ENCODE measurements around the gene ABCA6. TPM values are rescaled to one million over a fixed set of nuclear protein-coding genes. Genes with fewer than 3 reads are reported as not detected.

Gene ABCA6
- total and polyA plus RNA-seq, 9 of the 15 experiments (the other 6 are each of a cell fraction or from before 2014, with no cell fraction given): 0.06 to 0.73 (median 0.15) TPM

DNA sequence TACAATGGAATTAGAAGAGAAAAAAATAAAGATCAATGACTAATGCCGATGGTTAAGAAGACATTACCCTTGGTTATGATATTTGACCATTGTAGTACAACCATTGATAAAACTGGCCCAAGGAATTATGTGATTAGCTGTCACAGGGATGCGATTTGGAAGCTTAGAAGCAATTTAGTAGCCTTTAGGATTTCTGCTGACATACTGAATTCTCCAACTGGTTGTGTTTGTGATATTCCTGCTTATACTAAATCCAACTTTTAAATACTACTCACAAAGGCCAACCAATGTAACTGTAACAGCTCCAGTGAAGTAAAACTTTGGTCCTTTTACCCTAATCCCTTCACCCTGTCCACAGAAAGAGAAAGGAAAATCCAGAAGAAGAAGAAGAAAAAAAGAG lies 31.4 kb upstream of the ABCA6 start:
- DNase-seq (ENCODE audit: extremely low read depth in 1 of 4, low spot score in 3 of 4) (no peak), ATAC-seq (no peak), FAIRE-seq (no peak)
- Histone ChIP-seq H3K4me3 (no peak overlapping the region), H2AFZ (ENCODE audit: low read depth, low read length) (peak overlapping the region; percentile 53), H3K36me3 (ENCODE audit: control insufficient read depth, insufficient read depth, low read length) (no peaks in the 10 kb centered on the region), H3K79me2 (ENCODE audit: control insufficient read depth, insufficient read depth, low read length) (no peaks in the 10 kb centered on the region), H3K27me3 (ENCODE audit: control insufficient read depth in 2 of 2, insufficient read depth in 2 of 2, low read length in 2 of 2) (no peaks in the 10 kb centered on the region), H3K9ac (ENCODE audit: insufficient read depth in 1 of 2, low read depth in 2 of 2, low read length in 2 of 2) (no peak overlapping the region), H4K20me1 (replicated peaks; ENCODE audit: control insufficient read depth, insufficient read depth, low read length) (no peaks in the 10 kb centered on the region), H3K4me1 (replicated peaks in 1 of 2; ENCODE audit: control insufficient read depth in 2 of 2, insufficient read depth in 2 of 2, low read length in 2 of 2) (peaks cover 0 to 23% of the 10 kb centered on the region in 2 experiments; a peak in 3 of 5 replicates), H3K27ac (ENCODE audit: extremely low read depth, low read depth, low read length) (no peak overlapping the region), H3K4me2 (ENCODE audit: insufficient read depth, low read length) (no peak overlapping the region), H3K9me3 (replicated peaks; ENCODE audit: control insufficient read depth, insufficient read depth, low read depth, low read length) (0 out of 2 replicates have a peak, but pooled peaks cover 4% of the 10 kb centered on the region), H3K9me1 (ENCODE audit: control insufficient read depth, insufficient read depth, low read length) (no peaks in the 10 kb centered on the region)
- in situ Hi-C loops (cut with MboI): no loop called here
- ChIA-PET POLR2A (interaction anchor here (1.3 kb wide), 1 partner anchor 11 kb away, joined by 3 read pairs; no protein-coding TSS in a partner anchor), CTCF (ENCODE audit: low intra/inter-chr PET ratio) (no interaction called here)
- TF ChIP-seq ZNF316 (IDR thresholded peaks at IDR 0.05) (peak; percentile 77), MAFK (IDR thresholded peaks at IDR 0.05; ENCODE audit: low read length) (0 out of 2 replicates have a peak, but pooled peaks have one; percentile 8), MAFF (IDR thresholded peaks at IDR 0.05; ENCODE audit: low read length) (0 out of 2 replicates have a peak, but pooled peaks have one; percentile 21), C11orf30 (IDR thresholded peaks at IDR 0.05; ENCODE audit: low read depth) (peak; percentile 69), EWSR1 (IDR thresholded peaks at IDR 0.05; ENCODE audit: borderline replicate concordance, low read depth, partially characterized antibody) (no peak), MAFG (tag; conservative IDR thresholded peaks at IDR 0.05) (peak; percentile 48; the same call in 1 of the 2 replicates)
- BruUV-seq (replicated peaks): no TSS peak
- WGBS (ENCODE audit: insufficient coverage, low coverage, missing lambda C conversion rate): 50% methylated on average over 2 of the region's 2 CpGs
- intact Hi-C loops (cut with micrococcal nuclease): no loop called here

DNA sequence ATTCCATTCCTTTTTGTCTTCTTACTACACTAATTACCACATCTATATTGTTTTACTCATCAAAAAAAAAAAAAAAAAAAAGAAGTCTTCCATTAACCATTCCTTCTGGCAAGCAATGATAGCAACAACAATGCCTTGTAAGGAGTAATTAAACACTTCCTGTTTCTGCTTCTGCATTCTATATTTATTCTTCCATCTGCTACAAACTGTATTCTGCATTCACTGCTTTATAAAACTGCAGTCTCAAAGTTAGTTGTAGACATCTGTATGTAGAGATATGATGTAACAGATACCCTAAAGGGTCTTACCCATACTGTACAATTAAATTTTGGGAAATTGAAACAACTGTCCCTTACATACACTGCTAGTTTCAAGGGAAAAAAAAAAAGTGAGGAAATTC lies 28.7 kb upstream of the ABCA6 start:
- Histone ChIP-seq H3K9me1 (ENCODE audit: control insufficient read depth, insufficient read depth, low read length) (no peaks in the 10 kb centered on the region), H2AFZ (ENCODE audit: low read depth, low read length) (peak overlapping the region; percentile 67), H3K27me3 (ENCODE audit: control insufficient read depth in 2 of 2, insufficient read depth in 2 of 2, low read length in 2 of 2) (no peaks in the 10 kb centered on the region), H3K27ac (ENCODE audit: extremely low read depth, low read depth, low read length) (peak overlapping the region; percentile 54; the same call in 1 of the 3 replicates), H3K4me3 (no peak overlapping the region), H3K36me3 (ENCODE audit: control insufficient read depth, insufficient read depth, low read length) (no peaks in the 10 kb centered on the region), H3K9me3 (replicated peaks; ENCODE audit: control insufficient read depth, insufficient read depth, low read depth, low read length) (0 out of 2 replicates have a peak, but pooled peaks cover 4% of the 10 kb centered on the region), H3K4me1 (replicated peaks in 1 of 2; ENCODE audit: control insufficient read depth in 2 of 2, insufficient read depth in 2 of 2, low read length in 2 of 2) (peaks cover 0 to 14% of the 10 kb centered on the region in 2 experiments; a peak in 3 of 5 replicates), H4K20me1 (replicated peaks; ENCODE audit: control insufficient read depth, insufficient read depth, low read length) (no peaks in the 10 kb centered on the region), H3K79me2 (ENCODE audit: control insufficient read depth, insufficient read depth, low read length) (no peaks in the 10 kb centered on the region), H3K9ac (ENCODE audit: insufficient read depth in 1 of 2, low read depth in 2 of 2, low read length in 2 of 2) (peak overlapping the region in 1 of 2 experiments; percentile 2; a peak in 1 of 4 replicates), H3K4me2 (ENCODE audit: insufficient read depth, low read length) (peak overlapping the region; percentile 2; the same call in 1 of the 2 replicates)
- no TSS peak for BruUV-seq (replicated peaks)
- ChIA-PET POLR2A (no interaction called here), CTCF (ENCODE audit: low intra/inter-chr PET ratio) (interaction anchor here (0.6 kb wide), 1 partner anchor 63 kb away, joined by 3 read pairs; no protein-coding TSS in a partner anchor)
- FAIRE-seq (no peak), ATAC-seq (peak; percentile 58), DNase-seq (ENCODE audit: extremely low read depth in 1 of 4, low spot score in 3 of 4) (peak in 2 of 4 experiments; percentile 9 to 18)
- intact Hi-C loops (cut with micrococcal nuclease): no loop called here
- in situ Hi-C loops (cut with MboI): no loop called here
- TF ChIP-seq, protein P1, sequence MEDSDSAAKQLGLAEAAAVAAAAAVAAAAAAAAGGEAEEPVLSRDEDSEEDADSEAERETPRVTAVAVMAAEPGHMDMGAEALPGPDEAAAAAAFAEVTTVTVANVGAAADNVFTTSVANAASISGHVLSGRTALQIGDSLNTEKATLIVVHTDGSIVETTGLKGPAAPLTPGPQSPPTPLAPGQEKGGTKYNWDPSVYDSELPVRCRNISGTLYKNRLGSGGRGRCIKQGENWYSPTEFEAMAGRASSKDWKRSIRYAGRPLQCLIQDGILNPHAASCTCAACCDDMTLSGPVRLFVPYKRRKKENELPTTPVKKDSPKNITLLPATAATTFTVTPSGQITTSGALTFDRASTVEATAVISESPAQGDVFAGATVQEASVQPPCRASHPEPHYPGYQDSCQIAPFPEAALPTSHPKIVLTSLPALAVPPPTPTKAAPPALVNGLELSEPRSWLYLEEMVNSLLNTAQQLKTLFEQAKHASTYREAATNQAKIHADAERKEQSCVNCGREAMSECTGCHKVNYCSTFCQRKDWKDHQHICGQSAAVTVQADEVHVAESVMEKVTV (CRISPR knock-in tag; IDR thresholded peaks at IDR 0.05): no peak
- TF ChIP-seq, protein P2, sequence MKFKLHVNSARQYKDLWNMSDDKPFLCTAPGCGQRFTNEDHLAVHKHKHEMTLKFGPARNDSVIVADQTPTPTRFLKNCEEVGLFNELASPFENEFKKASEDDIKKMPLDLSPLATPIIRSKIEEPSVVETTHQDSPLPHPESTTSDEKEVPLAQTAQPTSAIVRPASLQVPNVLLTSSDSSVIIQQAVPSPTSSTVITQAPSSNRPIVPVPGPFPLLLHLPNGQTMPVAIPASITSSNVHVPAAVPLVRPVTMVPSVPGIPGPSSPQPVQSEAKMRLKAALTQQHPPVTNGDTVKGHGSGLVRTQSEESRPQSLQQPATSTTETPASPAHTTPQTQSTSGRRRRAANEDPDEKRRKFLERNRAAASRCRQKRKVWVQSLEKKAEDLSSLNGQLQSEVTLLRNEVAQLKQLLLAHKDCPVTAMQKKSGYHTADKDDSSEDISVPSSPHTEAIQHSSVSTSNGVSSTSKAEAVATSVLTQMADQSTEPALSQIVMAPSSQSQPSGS (CRISPR knock-in tag; IDR thresholded peaks at IDR 0.05): no peak
- peak; percentile 20; the same call in 1 of the 2 replicates for TF ChIP-seq EP300 (IDR thresholded peaks at IDR 0.05; ENCODE audit: low read length)
- TF ChIP-seq SRSF3 (IDR thresholded peaks at IDR 0.05; ENCODE audit: insufficient read depth, low read length): no peak
- TF ChIP-seq, protein P3, sequence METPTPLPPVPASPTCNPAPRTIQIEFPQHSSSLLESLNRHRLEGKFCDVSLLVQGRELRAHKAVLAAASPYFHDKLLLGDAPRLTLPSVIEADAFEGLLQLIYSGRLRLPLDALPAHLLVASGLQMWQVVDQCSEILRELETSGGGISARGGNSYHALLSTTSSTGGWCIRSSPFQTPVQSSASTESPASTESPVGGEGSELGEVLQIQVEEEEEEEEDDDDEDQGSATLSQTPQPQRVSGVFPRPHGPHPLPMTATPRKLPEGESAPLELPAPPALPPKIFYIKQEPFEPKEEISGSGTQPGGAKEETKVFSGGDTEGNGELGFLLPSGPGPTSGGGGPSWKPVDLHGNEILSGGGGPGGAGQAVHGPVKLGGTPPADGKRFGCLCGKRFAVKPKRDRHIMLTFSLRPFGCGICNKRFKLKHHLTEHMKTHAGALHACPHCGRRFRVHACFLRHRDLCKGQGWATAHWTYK (CRISPR knock-in tag; IDR thresholded peaks at IDR 0.05): no peak
- TF ChIP-seq ZNF384 (IDR thresholded peaks at IDR 0.05; ENCODE audit: low read depth, low read length): peak; percentile 82

Data from K562 (cell line).